Stimulated activated CD8-positive, alpha-beta memory T cell treated with anti-CD3 and anti-CD28 coated beads, Interleukin-15, amount 100 ng/mL, for 48 hours (primary cell): ENCODE data around the gene COP1.

Experiments used
- DNase-seq, 2 donors: peaks; one replicate each; pipeline ENCODE4 v3.0.0-alpha.2; 2020; ENCODE audit warnings: low read depth in 2 of 2

COP1 gene

GRCh38 chr1:176199707-176200106, 7.4 kb downstream of the COP1 start:
- DNase-seq, result no peak

GRCh38 chr1:176198413-176198812, 8.7 kb downstream of the COP1 start:
- no peak for DNase-seq

GRCh38 chr1:176196728-176197127, 10.4 kb downstream of the COP1 start:
- no peak for DNase-seq

- DNase-seq, result no peak
Measured at GRCh38 chr1:176195547-176195946, 11.5 kb downstream of the COP1 start.

- DNase-seq, result no peak
Measured at GRCh38 chr1:176193663-176194062, 13.4 kb downstream of the COP1 start.

- DNase-seq, result no peak
Measured at GRCh38 chr1:176193023-176193422, 14.1 kb downstream of the COP1 start.

GRCh38 chr1:176188604-176189003, 18.5 kb downstream of the COP1 start:
- no peak for DNase-seq

GRCh38 chr1:176187001-176187400, 20.1 kb downstream of the COP1 start:
- no peak for DNase-seq

- no peak for DNase-seq
Measured at GRCh38 chr1:176183618-176184017, 23.5 kb downstream of the COP1 start.

- no peak for DNase-seq
Measured at GRCh38 chr1:176178316-176178715, 28.8 kb downstream of the COP1 start.

GRCh38 chr1:176177764-176178163, 29.3 kb downstream of the COP1 start:
- DNase-seq, result no peak

GRCh38 chr1:176174108-176174507, 33.0 kb downstream of the COP1 start:
- no peak for DNase-seq

GRCh38 chr1:176172215-176172614, 34.9 kb downstream of the COP1 start:
- no peak for DNase-seq

- DNase-seq, result no peak
Measured at GRCh38 chr1:176167210-176167609, 39.9 kb downstream of the COP1 start.

- no peak for DNase-seq
Measured at GRCh38 chr1:176165573-176165972, 41.5 kb downstream of the COP1 start.

GRCh38 chr1:176164014-176164678, 42.9 kb downstream of the COP1 start:
- no peak for DNase-seq

- DNase-seq, result no peak
Measured at GRCh38 chr1:176159993-176160392, 47.1 kb downstream of the COP1 start.

GRCh38 chr1:176157995-176158394, 49.1 kb downstream of the COP1 start:
- DNase-seq, result no peak

GRCh38 chr1:176149939-176150807, 56.9 kb downstream of the COP1 start:
- DNase-seq, result no peak

GRCh38 chr1:176144526-176144925, 62.6 kb downstream of the COP1 start:
- no peak for DNase-seq

- DNase-seq, result no peak
Measured at GRCh38 chr1:176142973-176143372, 64.1 kb downstream of the COP1 start.

GRCh38 chr1:176141449-176141848, 65.6 kb downstream of the COP1 start:
- no peak for DNase-seq

GRCh38 chr1:176136891-176137290, 70.2 kb downstream of the COP1 start:
- DNase-seq, result no peak
